Measurements from ENCODE around the gene HYAL2. TPM values are rescaled to one million over a fixed set of nuclear protein-coding genes. Genes with fewer than 3 reads are reported as not detected.
A peak's percentile ranks its signal among the peaks of the same experiment; 100 is the strongest.

Gene HYAL2
- 15.3 and 19.7 TPM in 2 replicates for total RNA-seq (2014; rRNA removed; shearing (Covaris generic))
- 7.6 and 7.7 TPM in 2 replicates for total RNA-seq (2022)
- Bru-seq, nascent RNA, result percentile 40 among the genes with signal in this experiment
- percentile 39 among the genes with signal in this experiment for BruChase-seq, experiment 1, labeled RNA remaining after a 6-hour chase
- BruChase-seq, experiment 2, labeled RNA remaining after a 2-hour chase, result percentile 49 among the genes with signal in this experiment
- long read RNA-seq, full-length matches to known transcripts, result 23 of 24 reads
- long read RNA-seq, partial matches to known transcripts, result 0 of 24 reads
- long read RNA-seq, other reads (novel, unspliced or antisense), result 1 of 24 reads

DNA sequence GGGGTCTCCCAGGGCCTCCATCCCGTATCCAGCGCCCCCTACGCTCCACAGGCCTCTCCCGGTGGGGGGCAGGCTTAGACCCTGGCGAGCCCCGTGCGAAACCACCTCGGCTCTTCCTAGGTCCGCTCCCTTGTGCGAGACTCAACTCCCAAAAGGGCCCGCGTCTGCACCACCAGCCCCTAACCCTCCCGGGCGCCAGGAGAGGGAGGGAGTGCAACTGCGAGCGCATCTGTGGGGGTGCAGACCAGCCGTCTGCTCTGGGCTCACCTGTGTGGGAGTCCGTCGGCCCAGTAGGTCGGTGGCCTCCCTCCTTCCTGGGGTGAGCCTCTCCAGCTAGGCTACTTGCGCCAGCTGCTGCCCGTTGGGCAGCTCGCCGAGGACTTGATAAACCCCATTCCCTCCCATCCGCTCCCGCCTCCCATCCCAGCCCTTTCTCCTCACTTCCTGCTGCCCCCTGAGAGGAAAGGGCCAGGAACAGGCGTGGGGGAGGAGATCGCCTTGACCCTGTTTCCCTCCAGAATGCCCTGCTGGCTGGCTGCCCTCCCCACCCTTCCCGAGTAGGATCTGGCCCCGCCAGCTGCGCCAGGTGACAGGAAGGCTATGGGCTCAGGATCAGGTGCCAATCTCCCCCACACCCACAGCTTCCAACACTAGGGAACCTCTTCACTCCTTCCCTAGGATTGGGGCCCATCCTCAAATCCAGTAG lies at the start of gene HYAL2:
Gene HYAL2, minus strand, starts transcription at position 360 of the 706 bp plus-strand sequence. CDS start 2,256 bp downstream, outside the sequence.
- no peak for DNase-seq (ENCODE audit: low spot score)
- Histone ChIP-seq H3K9me2 (ENCODE audit: insufficient read depth, low read length) (no peaks in the 10 kb centered on the region), H3K27ac (ENCODE audit: low read depth, low read length, poor library complexity, severe bottlenecking) (peak within 1 kb of the TSS; percentile 51), H4K20me1 (ENCODE audit: insufficient read depth, low read length) (no peaks in the 10 kb centered on the region), H3K4me1 (ENCODE audit: insufficient read depth, low read length, poor library complexity, severe bottlenecking) (peaks cover 41% of the 10 kb centered on the region), H3K4me3 (ENCODE audit: low read depth, low read length, poor library complexity, severe bottlenecking) (peak within 1 kb of the TSS; percentile 72), H3K36me3 (ENCODE audit: insufficient read depth, low read length) (peaks cover 24% of the 10 kb centered on the region; the same call in 1 of the 2 replicates), H3K4me2 (ENCODE audit: low read length) (peak within 1 kb of the TSS; percentile 73), H3K79me2 (ENCODE audit: insufficient read depth, low read depth, low read length) (peaks cover 9% of the 10 kb centered on the region; the same call in 1 of the 2 replicates), H3K9me3 (ENCODE audit: low read length) (no peaks in the 10 kb centered on the region), H2AFZ (ENCODE audit: low read length) (peak within 1 kb of the TSS; percentile 59; the same call in 1 of the 2 replicates)
- no TSS peak for BruUV-seq (replicated peaks)
- ChIA-PET POLR2A (no interaction called here), CTCF (ENCODE audit: unreplicated experiment) (interaction anchor here (1.9 kb wide), 1 partner anchor 30 kb away, joined by 5 read pairs; the partner anchor contains the start of gene IFRD2)
- intact Hi-C loops (cut with micrococcal nuclease; ENCODE audit: unreplicated experiment), result loop anchor here (5.0 kb wide), 1 partner anchor 95 kb away; no protein-coding TSS in a partner anchor
- TF ChIP-seq, protein P1, sequence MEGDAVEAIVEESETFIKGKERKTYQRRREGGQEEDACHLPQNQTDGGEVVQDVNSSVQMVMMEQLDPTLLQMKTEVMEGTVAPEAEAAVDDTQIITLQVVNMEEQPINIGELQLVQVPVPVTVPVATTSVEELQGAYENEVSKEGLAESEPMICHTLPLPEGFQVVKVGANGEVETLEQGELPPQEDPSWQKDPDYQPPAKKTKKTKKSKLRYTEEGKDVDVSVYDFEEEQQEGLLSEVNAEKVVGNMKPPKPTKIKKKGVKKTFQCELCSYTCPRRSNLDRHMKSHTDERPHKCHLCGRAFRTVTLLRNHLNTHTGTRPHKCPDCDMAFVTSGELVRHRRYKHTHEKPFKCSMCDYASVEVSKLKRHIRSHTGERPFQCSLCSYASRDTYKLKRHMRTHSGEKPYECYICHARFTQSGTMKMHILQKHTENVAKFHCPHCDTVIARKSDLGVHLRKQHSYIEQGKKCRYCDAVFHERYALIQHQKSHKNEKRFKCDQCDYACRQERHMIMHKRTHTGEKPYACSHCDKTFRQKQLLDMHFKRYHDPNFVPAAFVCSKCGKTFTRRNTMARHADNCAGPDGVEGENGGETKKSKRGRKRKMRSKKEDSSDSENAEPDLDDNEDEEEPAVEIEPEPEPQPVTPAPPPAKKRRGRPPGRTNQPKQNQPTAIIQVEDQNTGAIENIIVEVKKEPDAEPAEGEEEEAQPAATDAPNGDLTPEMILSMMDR (conservative IDR thresholded peaks at IDR 0.05; ENCODE audit: low read length), result no peak
- no peak for TF ChIP-seq EZH2phosphoT487 (IDR thresholded peaks at IDR 0.05; ENCODE audit: borderline replicate concordance, low read depth, low read length)

DNA sequence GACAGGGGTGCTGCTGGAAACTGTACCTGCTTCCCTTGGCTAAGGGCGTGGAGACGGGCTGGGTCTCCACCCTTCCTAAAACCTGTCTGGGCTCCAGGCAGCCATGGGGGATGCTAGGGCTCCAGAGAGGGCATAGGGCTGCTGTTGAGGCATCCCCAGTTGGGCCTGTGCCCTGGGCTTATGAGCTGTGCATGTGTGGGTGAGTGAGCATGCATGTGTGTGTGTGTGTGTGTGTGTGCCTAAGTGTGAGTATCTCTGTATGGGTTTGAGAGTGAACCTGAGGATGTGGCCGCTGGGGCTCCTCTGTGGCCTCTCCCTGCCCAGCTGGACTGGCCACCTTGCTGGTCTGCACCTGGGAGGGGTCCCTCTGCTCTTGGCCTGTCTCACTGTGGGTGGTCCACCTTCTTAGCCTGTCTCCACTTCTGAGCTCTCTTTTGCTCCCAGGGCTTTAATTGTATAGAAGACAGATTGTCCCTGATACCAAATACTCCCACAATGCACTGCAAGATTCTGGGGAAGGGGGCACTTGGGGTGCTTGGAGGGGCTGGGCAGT lies 48.7 kb upstream of the HYAL2 start:
- ChIA-PET CTCF (ENCODE audit: unreplicated experiment) (no interaction called here), POLR2A (interaction anchor here (0.6 kb wide), 1 partner anchor 10 kb away, joined by 8 read pairs; no protein-coding TSS in a partner anchor)
- H3K36me3 ChIP-seq (ENCODE audit: insufficient read depth, low read length), result no peaks in the 10 kb centered on the region
- no peak for TF ChIP-seq EZH2phosphoT487 (IDR thresholded peaks at IDR 0.05; ENCODE audit: borderline replicate concordance, low read depth, low read length)
- TF ChIP-seq, protein P1 (conservative IDR thresholded peaks at IDR 0.05; ENCODE audit: low read length), result no peak
- no peak overlapping the region for H3K4me3 ChIP-seq (ENCODE audit: low read depth, low read length, poor library complexity, severe bottlenecking)
- H3K4me1 ChIP-seq (ENCODE audit: insufficient read depth, low read length, poor library complexity, severe bottlenecking), result no peaks in the 10 kb centered on the region
- BruUV-seq (replicated peaks), result no TSS peak
- DNase-seq (ENCODE audit: low spot score), result no peak
- H3K79me2 ChIP-seq (ENCODE audit: insufficient read depth, low read depth, low read length), result no peaks in the 10 kb centered on the region
- no peaks in the 10 kb centered on the region for H3K9me2 ChIP-seq (ENCODE audit: insufficient read depth, low read length)
- H3K27ac ChIP-seq (ENCODE audit: low read depth, low read length, poor library complexity, severe bottlenecking), result no peak overlapping the region
- no peak overlapping the region for H3K4me2 ChIP-seq (ENCODE audit: low read length)
- intact Hi-C loops (cut with micrococcal nuclease; ENCODE audit: unreplicated experiment), result no loop called here
- H4K20me1 ChIP-seq (ENCODE audit: insufficient read depth, low read length), result no peaks in the 10 kb centered on the region
- H3K9me3 ChIP-seq (ENCODE audit: low read length), result no peaks in the 10 kb centered on the region
- no peak overlapping the region for H2AFZ ChIP-seq (ENCODE audit: low read length)
